ENCODE data around the gene UNC13C.

UNC13C gene

GRCh38 chr15:54577476-54578250 lies 599.4 kb downstream of the UNC13C start:
- DNase-seq, result no peak

GRCh38 chr15:54579855-54580254 lies 601.6 kb downstream of the UNC13C start:
- DNase-seq, result no peak

GRCh38 chr15:54580643-54581042 lies 602.4 kb downstream of the UNC13C start:
- no peak for DNase-seq

- DNase-seq, result no peak
These were observed 604.8 kb downstream of the UNC13C start for GRCh38 chr15:54582863-54583643.

DNA sequence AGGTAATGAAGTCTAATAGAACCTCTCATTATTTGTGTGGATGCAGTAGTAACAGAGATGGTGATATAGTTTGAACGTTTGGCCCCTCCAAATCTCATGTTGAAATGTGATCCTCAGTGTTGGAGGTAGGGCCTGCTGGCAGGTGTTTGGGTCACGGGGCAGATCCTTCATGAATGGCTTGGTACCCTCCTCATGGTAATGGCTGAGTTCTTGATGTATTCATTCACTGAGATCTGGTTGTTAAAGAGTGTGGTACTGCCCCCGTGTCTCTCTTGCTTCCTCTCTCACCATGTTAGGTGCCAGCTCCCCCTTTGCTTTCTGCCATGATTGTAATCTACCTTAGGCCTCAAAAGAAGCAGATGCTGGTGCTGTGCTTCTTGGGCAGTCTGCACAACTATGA lies 606.8 kb downstream of the UNC13C start:
- no peak for DNase-seq

DNA sequence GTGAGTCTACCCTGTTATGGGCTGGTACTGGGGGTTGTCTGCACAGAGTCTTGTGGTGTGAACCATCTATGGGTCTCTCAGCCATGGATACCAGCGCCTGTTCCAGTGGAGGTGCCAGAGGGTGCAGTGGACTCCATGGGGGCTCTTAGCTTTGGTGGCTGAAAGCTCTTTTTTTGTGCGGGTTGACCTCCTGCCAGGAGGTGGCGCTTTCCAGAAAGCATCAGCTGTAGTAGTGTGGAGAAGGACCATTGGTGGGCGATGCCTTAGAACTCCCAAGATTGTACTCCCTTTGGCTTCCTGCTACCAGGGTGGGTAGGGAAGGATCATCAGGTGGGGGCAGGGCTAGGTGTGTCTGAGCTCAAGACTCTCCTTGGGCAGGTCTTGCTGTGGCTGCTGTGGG lies 615.9 kb downstream of the UNC13C start:
- DNase-seq, result peak; percentile 4

GRCh38 chr15:54599386-54599785 lies 621.1 kb downstream of the UNC13C start:
- DNase-seq, result no peak

- no peak for DNase-seq
These were observed 626.8 kb downstream of the UNC13C start for GRCh38 chr15:54605043-54605442.

DNA sequence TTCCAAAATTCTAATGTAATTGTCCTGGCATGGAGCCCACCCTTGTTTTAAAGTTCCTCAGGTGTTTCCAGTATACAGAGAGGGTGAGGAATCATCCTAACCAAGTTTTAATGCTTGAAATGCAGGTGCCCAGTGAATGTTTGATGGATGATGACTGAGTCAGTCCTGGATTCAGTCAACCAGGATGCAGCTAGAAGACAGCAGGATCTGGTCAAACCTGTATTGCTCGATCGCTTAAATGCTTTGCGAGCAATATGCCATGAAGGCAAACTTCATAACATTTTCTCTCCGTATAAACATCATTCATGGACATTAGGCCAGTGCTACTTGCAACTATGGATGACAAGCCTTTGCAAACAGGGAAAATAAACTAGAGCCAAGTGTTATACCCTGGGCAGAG lies 627.3 kb downstream of the UNC13C start:
- no peak for DNase-seq

GRCh38 chr15:54608876-54609835 lies 630.9 kb downstream of the UNC13C start:
- no peak for DNase-seq

GRCh38 chr15:54618120-54618519 lies 639.9 kb downstream of the UNC13C start:
- DNase-seq, result no peak

GRCh38 chr15:54619180-54619579 lies 640.9 kb downstream of the UNC13C start:
- DNase-seq, result no peak

GRCh38 chr15:54620916-54621315 lies 642.7 kb downstream of the UNC13C start:
- no peak for DNase-seq

DNA sequence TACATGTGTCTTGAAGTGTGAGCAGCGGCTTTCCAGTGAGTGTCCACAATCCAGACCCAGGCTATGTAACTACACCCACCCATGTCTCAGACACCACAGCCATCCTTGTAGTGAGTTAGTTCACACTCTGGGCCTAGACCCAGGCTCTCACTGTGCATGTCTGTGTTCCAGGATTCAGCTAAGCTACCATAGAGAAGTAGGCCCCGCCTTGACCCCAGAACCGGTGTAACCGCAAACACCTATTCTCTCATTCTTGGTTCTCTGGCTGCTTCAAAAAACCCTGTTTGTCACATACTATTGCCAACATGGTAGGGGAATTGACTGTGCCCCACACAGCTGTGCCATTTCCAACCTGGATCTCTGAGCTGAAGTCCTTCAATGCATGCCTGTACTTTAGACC lies 657.9 kb downstream of the UNC13C start:
- DNase-seq, result no peak

GRCh38 chr15:54638666-54639065 lies 660.4 kb downstream of the UNC13C start:
- no peak for DNase-seq

DNA sequence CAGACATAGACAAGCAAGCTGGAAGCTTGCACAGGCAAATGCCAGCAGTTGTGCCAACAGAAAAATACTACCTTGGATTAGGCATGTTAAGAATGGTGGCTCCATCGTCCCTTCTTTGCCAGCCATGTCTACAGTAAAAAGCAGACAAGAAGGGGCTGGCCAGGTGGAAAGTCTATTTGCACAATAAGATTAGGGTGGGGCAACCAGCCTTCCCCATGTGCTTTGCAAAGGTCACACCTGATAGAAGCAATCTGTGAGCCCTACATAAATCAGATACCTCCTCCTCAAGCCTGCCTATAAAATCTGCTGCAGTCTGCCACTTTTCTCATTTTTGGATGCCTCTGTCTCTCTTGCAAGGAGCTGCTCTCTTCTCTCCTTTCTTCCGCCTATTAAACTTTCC lies 662.6 kb downstream of the UNC13C start:
- no peak for DNase-seq

DNA sequence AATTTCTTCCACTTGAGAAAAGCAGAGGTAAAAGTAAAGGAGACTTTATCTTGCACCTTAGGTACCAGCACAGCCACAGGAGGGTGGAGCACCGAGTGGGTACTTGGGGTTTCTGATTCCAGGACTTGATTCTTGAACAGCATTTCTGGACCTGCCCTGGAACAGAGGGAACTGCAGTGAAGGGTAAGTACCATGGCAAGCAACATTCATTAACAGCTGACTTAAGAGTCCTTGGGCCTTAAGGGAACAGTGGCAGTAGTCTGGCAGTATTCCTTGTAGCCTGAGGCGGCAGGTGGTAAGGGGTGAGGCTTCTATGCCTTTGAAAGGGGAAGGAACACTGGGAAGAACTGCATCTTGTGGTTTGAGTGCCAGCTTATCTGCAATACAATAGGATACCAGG lies 666.6 kb downstream of the UNC13C start:
- no peak for DNase-seq

DNA sequence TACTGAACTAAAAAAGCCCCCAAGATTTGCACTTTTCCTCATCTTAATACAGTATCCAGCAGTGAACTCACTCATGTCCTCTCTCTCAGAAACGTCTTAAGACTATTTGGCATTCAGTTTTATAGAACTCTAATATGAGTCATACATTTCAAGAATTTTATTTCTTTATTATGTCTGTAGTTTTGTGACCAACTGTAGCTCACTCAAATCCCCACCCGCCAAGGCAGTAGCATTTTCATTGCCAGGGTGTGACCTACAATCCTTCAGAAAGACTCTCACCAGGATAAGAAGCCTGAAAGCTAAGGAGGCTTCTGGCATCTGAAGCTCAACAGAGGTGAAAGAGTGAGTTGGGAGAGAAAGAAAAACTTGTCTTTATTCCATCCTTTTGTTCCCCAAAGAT lies 681.4 kb downstream of the UNC13C start:
- DNase-seq, result no peak

DNA sequence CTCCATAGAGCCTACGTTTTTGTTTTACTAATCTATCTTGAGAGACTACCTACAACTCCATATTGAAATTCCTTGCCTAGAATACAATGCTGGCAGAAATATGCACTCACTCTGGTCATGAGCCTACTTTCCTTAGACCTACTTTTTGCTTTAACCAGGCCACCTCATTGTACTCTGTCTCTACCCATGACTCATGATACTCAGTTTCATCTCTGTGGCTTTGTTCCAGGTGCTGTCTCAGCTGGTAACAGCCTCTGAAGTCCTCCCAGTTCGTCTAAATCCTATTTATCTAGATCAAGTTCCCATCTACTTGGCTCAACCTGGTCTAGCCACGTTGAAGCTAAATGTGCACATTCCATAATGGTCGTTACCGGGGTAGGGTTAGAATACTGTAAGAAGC lies 682.1 kb downstream of the UNC13C start:
- no peak for DNase-seq

GRCh38 chr15:54675241-54675640 lies 697.0 kb downstream of the UNC13C start:
- DNase-seq, result no peak

DNA sequence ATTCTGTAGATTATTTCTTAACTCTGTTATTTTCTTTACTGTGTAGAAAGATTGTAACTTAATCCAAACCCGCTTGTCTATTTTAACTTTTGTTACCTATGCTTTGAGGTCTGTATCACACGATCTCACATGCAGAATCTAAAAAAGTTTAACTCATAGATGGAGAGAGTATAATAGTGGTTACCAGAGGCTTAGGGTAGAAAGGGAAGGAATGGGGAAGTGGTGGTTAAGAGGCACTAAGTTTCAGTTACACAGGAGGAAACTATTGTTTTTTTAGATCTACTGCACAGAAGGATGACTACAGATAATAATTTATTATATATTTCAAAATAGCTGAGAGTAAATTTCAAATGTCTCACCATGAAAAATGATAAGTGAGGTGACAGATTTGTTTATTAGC lies 703.3 kb downstream of the UNC13C start:
- DNase-seq, result no peak
